ENCODE measurements around the gene GALNT16.
A peak's percentile ranks its signal among the peaks of the same experiment; 100 is the strongest.

Gene GALNT16

GRCh38 chr14:69298131-69299071 is 38.4 kb downstream of the GALNT16 start:
- H4K20me1 ChIP-seq (ENCODE audit: insufficient read depth, low read length) = no peaks in the 10 kb centered on the region
- TF ChIP-seq CTCF (IDR thresholded peaks at IDR 0.05; ENCODE audit: borderline replicate concordance, extremely low read depth, low read length, poor library complexity, severe bottlenecking) (no peak), EZH2 (IDR thresholded peaks at IDR 0.05; ENCODE audit: borderline replicate concordance, low read depth, low read length, severe bottlenecking) (no peak)
- H3K36me3 ChIP-seq (ENCODE audit: insufficient read depth, low read length) = no peaks in the 10 kb centered on the region
- no peaks in the 10 kb centered on the region for H3K9me3 ChIP-seq (ENCODE audit: insufficient read depth, low read length, severe bottlenecking)
- H3K9ac ChIP-seq (ENCODE audit: low read depth, low read length) = no peak overlapping the region
- ATAC-seq (ENCODE audit: insufficient read depth, low read depth) (no peak), DNase-seq (no peak)
- H3K4me1 ChIP-seq (ENCODE audit: insufficient read depth, low read length) = no peaks in the 10 kb centered on the region
- H2AFZ ChIP-seq (ENCODE audit: low read depth, low read length) = no peak overlapping the region
- H3K79me2 ChIP-seq (ENCODE audit: insufficient read depth, low read length) = no peaks in the 10 kb centered on the region
- no peak overlapping the region for H3K4me3 ChIP-seq (ENCODE audit: low read depth in 1 of 2, low read length in 2 of 2)
- H3K4me2 ChIP-seq (ENCODE audit: insufficient read depth, low read length) = no peak overlapping the region
- H3K27ac ChIP-seq (ENCODE audit: low read length) = no peak overlapping the region
- peaks cover 37% of the 10 kb centered on the region for H3K27me3 ChIP-seq (ENCODE audit: insufficient read depth, low read length, poor library complexity)

DNA sequence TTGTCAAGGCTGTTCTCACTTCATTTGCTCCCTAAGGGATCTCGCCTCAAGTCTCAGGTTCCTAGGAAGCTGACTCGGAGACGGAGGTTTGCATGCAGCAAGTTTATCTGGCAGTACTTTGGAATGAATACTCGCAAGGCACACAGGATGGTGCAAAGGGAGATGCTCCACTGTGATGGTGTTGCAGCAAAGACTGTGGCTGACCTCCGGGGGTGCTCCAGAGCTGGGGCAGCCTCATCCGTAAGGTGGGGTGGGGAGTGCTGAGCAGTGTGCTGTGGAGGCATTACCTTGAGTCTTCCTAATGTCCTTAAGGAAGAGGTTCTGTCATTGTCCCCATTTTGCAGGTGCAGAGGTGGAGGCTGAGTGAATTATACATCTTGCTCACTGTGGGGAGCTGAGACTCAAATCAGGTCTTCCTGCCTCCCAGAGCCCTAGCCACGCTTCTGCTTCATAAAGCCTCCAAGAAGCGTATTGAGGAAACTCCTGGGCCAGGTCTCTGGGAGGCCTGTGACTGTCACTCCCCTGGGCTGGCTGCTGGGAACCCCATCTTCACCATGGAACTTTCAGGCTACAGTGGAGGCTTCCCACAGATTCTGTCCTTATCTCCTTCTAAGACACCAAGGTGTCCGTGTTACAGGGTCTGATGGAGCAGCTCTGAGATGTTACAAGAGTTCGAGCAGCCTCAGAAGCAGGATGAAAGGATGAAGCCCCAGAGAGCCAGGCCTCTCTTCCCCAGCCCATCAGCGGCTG is 39.5 kb downstream of the GALNT16 start:
- Histone ChIP-seq H2AFZ (ENCODE audit: low read depth, low read length) (no peak overlapping the region), H3K4me1 (ENCODE audit: insufficient read depth, low read length) (no peaks in the 10 kb centered on the region), H4K20me1 (ENCODE audit: insufficient read depth, low read length) (no peaks in the 10 kb centered on the region), H3K79me2 (ENCODE audit: insufficient read depth, low read length) (no peaks in the 10 kb centered on the region), H3K36me3 (ENCODE audit: insufficient read depth, low read length) (no peaks in the 10 kb centered on the region), H3K9ac (ENCODE audit: low read depth, low read length) (no peak overlapping the region), H3K4me2 (ENCODE audit: insufficient read depth, low read length) (no peak overlapping the region), H3K4me3 (ENCODE audit: low read depth in 1 of 2, low read length in 2 of 2) (no peak overlapping the region), H3K27me3 (ENCODE audit: insufficient read depth, low read length, poor library complexity) (peaks cover 41% of the 10 kb centered on the region), H3K27ac (ENCODE audit: low read length) (no peak overlapping the region), H3K9me3 (ENCODE audit: insufficient read depth, low read length, severe bottlenecking) (no peaks in the 10 kb centered on the region)
- TF ChIP-seq CTCF (IDR thresholded peaks at IDR 0.05; ENCODE audit: borderline replicate concordance, extremely low read depth, low read length, poor library complexity, severe bottlenecking) = peak; percentile 24
- TF ChIP-seq EZH2 (IDR thresholded peaks at IDR 0.05; ENCODE audit: borderline replicate concordance, low read depth, low read length, severe bottlenecking) = no peak
- no peak; the same call in 2 of the 3 replicates for ATAC-seq (ENCODE audit: insufficient read depth, low read depth)
- no peak for DNase-seq

GRCh38 chr14:69300601-69301221 is 40.8 kb downstream of the GALNT16 start:
- Histone ChIP-seq H4K20me1 (ENCODE audit: insufficient read depth, low read length) (no peaks in the 10 kb centered on the region), H3K9me3 (ENCODE audit: insufficient read depth, low read length, severe bottlenecking) (no peaks in the 10 kb centered on the region), H3K4me2 (ENCODE audit: insufficient read depth, low read length) (no peak overlapping the region), H3K4me3 (ENCODE audit: low read depth in 1 of 2, low read length in 2 of 2) (no peak overlapping the region), H3K4me1 (ENCODE audit: insufficient read depth, low read length) (no peaks in the 10 kb centered on the region), H3K27me3 (ENCODE audit: insufficient read depth, low read length, poor library complexity) (peaks cover 42% of the 10 kb centered on the region), H3K9ac (ENCODE audit: low read depth, low read length) (no peak overlapping the region), H3K27ac (ENCODE audit: low read length) (no peak overlapping the region), H3K36me3 (ENCODE audit: insufficient read depth, low read length) (no peaks in the 10 kb centered on the region), H2AFZ (ENCODE audit: low read depth, low read length) (no peak overlapping the region), H3K79me2 (ENCODE audit: insufficient read depth, low read length) (no peaks in the 10 kb centered on the region)
- no peak for TF ChIP-seq CTCF (IDR thresholded peaks at IDR 0.05; ENCODE audit: borderline replicate concordance, extremely low read depth, low read length, poor library complexity, severe bottlenecking)
- no peak for TF ChIP-seq EZH2 (IDR thresholded peaks at IDR 0.05; ENCODE audit: borderline replicate concordance, low read depth, low read length, severe bottlenecking)
- DNase-seq (no peak), ATAC-seq (ENCODE audit: insufficient read depth, low read depth) (no peak)
